Stimulated activated CD4-positive, alpha-beta T cell treated with anti-CD3 and anti-CD28 coated beads, Interleukin-1b, Interleukin-23, amount 100 ng/mL, for 1 hour (primary cell): ENCODE results near the gene CEP104.

Experiments used
- DNase-seq, 2 donors: peaks; one replicate each; pipeline ENCODE4 v3.0.0-alpha.2; 2020; ENCODE audit warnings: low read depth in 2 of 2

Gene CEP104

DNA sequence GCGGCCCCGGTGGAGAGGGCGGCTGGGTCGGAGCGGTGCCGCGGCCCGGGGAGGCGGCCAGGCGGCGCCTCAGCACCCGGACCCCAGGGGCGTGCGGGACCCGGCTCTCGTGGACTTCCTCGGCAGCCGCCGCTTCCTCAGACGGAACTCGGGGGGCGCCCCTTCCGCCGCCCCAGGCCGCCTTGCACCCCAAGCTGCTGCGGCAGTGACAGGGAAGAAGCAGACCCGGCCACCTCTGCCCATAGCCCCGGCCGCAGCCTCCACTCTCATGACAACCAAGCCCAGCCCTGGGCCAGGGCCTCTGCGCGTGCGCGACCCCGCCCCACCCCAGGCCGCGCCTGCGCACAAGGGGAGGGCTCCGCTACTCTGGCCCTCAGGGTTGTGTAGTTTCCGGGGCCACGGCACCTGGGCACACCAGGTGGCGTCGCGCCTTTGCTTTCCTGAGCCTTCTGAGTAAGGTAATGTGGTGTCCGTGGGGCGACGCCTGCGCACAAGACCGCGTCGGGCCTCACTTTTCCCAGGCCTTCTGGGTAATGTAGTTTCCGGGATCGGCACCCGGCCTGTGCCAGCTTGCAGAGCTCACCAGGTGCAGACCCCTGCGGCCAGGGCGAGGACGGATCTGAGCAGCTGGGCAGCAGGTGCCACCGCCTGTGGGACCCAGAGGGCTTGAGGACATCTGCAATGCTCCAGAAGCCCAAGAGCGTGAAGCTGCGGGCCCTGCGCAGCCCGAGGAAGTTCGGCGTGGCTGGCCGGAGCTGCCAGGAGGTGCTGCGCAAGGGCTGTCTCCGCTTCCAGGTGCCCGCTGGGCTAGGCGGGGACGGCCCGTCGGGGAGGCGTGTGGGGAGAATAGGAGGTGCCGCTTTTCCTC is at the start of gene CEP104, which contains the start of gene DFFB:
Gene CEP104, minus strand, starts transcription at position 289 of the 868 bp plus-strand sequence. CDS start 4,804 bp downstream, outside the sequence.
Gene DFFB, plus strand, starts transcription at position 554 of the 868 bp plus-strand sequence. Its CDS starts 128 bp downstream, at position 682.
- DNase-seq = peak; percentile 91 to 96

DNA sequence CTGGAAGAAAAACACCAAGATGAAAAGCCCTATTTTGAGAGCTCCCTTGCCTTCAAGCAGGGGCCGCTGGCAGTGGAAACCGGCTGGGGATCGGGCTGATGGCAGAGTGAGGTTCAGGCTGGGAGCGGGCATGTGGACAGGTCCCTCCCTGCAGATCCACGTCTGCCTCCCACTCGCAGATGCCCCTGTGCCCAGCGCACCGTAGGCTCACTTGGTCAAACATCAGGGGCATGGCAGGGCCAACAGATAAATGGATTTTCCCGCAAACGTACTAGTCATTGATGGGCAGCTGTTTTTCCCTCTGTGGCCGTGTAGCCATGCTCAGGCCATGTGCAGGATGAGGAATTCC is 49.6 kb upstream of the CEP104 start:
- DNase-seq = no peak

DNA sequence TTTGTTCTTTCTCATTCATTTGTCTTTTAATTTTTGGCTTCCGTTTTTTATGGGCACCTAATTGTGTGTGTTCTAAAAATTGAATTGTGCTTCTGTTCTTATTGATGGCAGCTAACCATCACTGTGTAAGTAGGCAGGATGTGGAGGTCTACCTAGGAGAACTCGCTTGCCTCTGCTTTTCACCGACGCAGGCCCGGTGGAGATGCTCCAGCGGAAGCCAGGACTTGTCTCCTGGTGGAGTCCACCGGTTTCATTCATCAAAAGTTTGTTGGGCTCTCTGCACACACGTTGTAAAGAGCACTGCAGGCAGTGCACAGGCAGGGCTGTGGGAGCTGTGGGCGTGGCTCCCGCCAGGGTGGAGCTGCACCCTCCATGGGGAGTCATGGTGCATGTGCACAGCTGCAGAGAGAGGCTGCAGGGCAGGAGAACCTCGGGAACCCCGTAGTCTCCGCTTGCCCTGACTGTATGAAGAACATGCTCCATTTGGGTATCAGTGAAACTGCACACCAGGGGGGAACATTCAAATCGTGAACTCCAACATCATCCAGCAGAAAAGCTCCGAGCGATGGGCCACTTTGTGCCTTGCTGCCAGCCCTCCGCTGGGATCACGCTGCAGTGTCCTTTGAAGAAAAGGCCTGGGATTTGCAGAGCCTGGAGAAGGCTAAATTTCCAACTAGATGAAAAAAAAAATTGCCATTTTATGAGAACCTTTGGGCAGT is 49.1 kb upstream of the CEP104 start:
- no peak for DNase-seq

DNA sequence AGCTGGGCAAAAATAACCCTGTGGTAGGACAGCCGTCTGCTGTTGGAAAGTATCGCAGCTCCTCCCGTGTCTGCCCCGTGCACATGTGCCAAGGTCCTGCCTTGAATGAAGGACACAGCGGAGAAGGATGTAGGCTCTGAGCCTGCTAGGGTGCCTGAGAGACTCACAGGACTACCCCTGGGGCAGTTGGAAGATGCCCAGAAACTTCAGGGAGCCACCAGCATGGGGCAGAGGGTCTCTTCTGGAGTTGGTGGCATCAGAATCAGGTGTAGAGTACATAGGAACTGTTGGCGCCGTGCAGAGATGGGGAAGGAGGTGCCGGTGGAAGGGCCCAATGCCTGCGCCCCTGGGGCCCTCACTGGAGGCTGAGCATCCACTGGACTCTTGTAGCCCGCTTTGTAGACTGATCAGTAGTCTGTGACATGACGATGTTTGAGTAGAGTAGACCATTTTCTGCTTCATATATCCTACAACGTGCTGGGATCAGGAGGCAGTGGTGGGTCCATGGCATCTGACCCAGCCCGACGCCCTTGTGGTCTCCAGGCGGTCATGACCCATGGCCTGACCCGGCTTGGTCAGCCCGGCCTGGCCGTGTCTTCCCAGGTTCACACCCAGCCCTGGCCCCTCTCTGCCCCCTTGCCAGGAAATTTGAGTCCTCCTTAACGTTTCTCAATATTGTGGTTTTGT is 48.4 kb upstream of the CEP104 start:
- DNase-seq = no peak

DNA sequence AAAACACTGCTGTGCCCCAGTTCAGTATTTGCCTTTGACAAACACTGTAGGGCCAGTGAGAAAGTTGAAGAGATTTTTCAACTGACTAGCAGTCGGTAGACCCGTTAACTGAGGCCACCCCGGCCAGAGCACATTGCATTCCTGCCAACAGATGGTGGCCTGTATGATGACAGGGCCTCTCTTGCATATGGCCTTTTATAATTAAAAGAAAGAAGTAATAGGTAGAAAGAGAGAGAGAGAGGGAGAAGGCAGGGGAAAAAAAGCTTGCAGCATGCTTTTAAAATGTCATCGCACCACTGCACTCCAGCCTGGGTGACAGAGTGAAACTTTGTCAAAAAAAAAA is 47.8 kb upstream of the CEP104 start:
- DNase-seq = no peak

DNA sequence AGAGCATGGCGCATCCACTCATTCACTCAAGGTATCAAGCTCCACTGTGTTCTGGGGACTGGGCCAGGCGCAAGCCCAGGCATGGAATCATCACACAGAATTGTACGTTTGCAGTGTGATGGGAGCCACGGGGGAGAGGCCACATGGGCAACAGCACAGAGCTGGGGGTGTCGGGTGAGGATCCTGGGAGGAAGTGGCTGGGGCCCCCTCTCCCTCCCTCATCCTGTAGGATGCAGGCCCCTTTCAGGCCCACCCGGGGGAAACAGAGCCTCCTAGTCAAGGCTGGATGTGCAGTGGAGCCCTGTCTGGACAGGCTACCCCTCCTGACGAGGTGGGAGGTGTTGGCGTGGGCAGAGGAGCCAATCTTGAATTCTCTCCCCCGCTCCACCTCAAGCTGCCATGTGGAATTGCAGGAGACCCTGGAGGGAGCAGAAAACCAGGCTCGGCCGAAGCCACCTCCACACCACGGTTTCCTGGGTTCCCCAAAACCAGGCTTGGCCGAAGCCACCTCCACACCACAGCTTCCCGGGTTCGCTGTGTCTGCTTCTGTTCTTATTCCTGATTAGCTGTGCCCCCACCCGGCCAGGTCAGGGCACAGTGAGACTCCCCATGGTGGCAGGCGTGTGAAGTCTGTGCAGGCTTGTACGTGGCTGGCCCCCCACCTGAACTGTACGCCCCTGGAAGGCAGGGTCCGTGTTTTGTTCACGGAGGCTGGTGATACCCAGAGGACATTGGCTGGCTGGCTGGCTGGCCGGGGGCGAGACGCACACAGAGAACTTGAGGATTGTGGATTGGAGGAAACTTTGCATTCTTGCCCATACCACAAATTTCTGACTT is 47.2 kb upstream of the CEP104 start:
- no peak for DNase-seq

DNA sequence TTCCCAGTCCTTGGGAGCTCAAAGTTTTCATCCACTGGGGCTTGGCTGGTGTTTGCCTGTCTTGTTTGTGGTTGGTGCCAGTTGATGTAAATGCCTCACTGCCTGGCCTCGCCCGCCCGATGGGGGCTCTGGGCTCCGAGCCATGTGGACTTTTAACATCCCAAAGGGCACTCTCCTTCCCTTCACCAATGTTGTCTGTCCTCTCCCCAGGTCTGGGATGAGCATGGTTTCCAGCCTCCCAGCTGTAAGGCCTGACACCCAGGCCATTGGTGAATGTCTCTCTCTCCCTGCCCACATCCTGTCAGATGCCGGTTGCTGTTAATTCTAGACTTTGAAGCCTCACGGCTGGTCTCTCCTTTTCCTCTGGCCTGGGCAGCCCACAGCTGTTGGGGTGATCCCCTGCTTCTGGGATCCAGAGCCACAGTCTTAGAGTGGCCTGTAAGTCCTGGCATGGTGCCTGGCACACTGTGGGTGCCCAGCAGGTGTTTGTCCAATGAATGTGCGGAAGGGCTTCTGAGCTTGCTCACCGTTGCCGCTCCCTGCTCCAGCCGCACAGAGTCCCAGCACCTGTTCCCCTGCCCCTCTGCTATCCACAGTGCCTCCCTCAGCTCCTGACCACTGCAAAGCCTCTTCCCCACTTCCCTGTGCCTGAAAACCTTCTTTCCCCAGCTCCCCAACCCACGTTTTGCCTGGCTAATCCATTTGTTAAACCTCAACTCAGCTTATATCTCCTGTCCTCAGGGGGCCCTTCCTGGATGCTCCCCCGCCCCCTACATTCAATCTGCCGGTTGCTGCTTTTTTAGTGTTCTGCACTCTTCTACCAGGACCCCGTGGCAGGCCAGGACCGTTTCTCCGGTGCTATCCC is 46.4 kb upstream of the CEP104 start:
- no peak for DNase-seq

DNA sequence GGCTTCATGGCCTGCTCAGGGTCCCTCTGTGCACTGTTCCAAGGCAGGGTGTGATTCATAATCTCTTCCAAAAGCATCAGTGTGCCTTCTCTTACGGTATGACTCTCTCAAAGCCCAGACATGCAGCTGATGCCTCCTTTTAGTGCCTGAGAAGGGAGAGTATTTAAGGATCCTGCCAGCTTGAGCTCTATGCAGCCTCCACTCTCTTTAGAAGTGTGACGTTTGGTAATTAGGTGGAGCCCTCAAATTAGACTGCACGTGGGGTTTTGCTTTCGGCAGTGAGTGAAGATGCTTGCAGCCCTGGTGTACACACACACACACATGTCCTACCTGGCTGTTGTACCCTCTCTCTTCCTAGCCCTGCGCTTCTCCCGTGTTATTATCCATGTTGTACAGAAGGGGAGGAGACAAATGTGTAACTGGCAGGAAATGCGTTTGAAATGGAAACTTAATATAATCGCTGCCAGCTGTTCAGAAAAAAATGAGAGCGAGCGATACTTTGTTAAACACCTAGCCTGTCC is 45.6 kb upstream of the CEP104 start:
- no peak for DNase-seq

DNA sequence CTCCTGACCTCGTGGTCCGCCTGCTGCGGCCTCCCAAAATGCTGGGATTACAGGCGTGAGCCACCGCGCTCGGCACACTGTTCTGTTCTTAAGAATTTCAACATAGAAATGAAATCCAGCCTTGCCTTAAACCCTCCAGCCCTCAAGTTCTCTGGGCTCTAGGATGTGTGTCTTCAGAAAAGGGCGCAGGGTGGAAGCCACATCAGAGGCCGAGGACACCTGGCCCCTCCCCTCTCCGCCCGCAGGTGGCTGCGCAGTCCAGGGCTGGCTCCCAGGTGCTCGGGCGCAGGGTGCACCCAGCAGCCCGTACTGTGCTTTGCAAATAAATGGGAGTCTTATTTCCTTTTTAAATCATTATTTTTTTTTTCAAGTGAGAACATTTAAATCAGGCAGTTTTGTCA is 45.1 kb upstream of the CEP104 start:
- DNase-seq = no peak

DNA sequence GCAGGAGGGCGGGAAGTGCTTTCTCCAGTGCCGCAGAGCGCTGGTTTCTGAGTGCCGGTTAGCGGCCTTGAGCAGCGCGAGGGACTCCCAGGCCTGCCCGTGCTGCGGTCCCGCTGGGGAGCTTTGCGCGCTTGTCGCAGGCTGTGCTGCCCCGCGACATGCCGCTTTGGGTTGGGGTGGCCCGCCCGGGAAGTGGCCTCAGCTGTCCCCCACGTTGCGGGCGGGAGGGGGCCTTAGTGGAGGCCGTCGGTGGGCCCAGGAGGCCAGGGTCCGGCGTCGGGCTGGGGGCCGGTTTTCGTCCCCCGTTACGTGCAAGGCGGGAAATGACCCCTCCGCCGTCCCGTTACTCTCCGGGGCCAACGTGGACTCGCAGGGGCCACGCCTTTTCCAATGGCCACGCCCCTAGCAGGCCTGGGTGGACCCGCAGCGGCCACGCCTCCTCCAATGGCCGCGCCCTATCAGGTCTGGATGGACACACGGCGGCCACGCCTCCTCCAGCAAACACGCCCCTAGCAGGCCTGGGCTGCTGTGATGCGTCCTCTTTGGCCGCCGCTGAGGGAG is 44.0 kb upstream of the CEP104 start:
- peak; percentile 31 to 67 for DNase-seq

DNA sequence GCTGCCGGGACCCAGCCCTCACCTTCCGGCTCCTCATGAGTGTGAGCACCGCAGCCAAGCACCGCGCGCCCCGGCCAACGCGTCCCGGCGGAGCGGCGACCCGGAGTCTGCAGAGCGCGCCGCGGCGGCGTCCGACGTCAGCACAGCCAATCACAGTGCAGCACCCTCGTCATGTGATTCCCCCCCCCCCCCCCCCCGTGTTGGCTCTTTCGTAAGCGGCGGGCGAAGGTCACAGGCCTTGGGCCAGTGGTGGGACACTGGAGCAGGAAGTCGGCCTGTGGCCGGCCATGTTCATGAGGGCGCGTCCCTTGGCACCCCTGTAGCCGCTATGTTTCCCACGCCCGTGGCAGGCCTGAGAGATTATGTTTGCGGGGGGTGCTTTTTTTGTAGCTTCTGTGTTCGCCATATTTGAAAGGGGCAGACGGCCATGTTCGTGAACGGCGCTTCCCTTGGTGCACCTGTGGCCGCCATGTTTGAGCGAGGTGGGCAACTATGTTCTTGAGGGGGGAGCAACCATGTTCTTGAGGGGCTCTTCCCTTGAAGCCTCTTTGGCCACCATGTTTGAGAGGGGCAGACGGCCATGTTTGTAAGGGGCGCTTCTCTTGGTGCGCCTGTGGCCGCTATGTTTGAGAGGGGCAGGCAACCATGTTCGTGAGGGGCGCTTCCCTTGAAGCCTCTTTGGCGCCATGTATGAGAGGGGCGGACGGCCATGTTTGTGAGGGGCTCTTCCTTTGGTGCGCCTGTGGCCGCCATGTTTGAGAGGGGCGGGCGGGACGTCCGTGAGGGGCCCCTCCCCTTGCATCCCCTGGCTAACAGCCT is 43.3 kb upstream of the CEP104 start, which contains the start of gene C1orf174:
Gene C1orf174, minus strand, starts transcription at position 123 of the 819 bp plus-strand sequence. Its CDS starts 86 bp downstream, at position 37.
- peak; percentile 82 to 90 for DNase-seq

DNA sequence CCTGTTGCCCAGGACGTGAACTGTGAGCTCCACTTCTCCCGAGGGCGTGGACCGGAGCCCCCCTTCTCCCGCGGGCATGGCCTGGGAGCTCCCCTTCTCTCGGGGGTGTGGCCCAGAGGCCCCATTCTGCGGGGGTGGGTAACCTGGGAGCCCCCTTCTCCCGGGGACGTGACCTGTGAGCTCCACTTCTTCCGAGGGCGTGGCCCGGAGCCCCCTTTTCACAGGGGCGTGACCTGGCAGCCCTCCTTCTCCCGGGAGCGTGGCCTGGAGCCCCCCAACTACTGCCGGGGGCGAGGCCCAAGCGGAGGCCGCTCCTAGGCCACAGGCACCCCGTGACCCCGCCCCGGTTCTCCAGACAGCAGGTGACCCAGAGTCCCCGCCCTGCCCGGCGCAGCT is 42.7 kb upstream of the CEP104 start:
- no peak for DNase-seq

DNA sequence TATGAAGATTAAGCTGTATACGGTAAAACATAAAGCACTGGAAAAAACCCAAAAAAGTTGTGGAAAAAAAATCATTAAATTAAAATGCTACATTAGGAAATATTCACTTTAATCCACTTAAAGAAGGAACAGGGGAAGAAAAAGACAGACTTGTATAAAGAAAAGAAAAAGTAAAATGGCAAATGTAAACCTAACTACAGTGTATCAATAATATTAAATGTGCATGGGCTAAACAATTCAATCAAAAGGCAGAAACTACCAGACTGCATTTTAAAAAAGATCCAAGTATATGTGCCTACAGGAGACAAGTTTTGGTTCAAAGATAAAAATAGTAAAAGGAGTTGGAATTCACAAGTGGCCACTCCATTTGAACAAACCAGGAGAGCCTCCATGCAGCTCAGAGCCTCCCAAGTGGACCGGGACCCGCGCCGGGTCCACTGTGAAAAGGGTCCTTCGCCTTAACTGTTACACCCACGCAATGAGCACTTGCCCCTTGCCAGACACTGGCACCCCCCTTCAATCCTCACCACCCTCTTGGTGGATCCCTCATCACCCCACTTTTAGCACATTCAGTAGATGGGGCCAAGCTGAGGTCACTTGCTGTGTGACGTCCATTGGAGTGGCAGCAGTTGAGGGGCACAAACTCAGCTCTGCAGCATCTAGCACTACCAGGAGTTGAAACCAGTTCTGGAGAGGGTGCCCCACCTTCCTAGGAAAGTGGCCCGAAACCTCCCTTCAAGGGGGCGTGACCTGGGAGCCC is 42.2 kb upstream of the CEP104 start:
- DNase-seq = no peak

DNA sequence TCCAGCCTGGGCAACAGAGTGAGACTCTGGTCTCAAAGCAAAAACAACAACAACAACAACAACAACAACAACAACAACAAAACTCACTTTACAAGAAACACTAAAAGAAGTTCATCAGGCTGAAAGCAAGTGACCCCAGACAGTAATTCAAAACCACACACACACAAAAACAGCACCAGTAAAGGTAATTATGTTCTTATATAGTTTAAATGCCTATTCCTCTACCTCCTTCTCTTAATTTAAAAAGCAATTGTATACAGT is 41.4 kb upstream of the CEP104 start:
- no peak for DNase-seq

DNA sequence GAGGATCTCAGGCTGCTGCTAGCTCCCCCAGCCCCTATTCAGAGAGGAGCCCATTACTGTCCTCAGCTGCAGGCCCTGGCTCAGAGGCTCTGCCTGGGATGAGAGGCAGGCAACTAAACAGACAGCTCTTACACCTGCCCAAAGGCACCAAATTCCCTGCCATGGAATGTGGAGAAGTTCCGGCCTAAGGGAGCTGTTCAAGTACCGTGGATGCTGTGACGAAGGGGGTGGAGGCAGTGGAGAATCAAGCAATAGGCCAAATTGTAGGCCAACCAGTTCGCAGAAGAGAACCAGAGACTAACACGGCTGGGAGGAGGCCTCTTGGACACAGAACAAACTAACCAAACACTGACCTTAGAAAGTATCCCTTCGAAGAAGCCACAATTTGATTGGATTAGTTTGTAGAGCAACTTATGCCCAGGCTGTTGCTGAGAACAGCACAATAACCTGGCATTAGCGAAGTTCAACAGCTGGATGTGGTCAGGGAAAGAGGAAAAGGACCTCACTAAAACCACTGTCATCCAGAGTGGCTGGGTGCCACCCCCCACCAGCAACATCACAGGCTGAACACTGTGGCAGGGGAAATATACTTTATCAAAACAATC is 39.5 kb upstream of the CEP104 start:
- DNase-seq = no peak

DNA sequence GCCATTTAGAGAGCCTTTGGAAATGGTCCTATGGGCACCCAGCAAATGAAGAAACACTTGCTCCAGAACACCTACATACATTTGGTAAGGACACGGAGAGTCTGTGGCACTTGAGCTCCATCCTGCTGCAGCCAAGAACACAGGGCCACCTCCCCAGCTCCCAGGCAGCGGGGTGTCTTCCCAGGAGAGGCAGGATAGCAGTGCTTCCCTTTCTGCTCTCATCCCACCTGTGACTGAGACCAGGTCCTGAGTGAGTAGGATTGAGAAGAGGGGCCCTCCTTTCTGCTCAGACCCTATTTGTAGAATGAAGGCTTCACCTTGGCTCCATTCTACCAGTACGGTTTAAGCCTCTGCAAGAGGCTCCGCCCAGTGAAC is 38.9 kb upstream of the CEP104 start:
- DNase-seq = no peak

DNA sequence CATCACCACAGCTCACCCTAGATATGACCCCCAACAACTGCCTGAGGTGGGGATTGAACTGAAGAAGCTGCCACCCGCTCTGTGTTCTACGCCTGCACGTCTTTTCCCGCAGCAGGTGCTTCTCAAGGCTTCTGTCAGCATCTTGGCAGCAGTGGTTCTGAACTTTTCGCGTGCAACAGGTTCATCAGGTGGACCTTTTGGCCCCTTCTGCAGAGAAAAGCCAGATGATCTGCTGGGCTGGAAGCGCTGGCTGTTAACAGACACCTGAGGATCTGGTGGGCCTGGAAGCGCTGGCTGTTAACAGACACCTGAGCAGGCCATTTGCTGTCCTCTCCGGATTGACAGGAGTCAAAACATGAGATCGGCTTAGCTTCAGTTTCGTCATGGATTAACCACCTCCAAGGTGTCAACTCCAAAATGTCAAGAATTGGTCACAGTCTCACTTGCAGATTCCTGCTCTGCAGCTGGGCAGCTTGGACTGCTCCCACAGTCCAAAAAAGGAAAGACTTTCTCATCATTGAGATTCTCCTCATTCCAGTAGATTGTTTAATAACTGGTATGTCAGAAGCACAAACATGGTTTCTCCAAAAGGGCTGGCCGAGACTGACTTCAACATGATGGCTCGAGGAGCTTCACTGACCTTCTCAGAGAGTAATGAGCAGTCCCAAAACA is 38.4 kb upstream of the CEP104 start:
- DNase-seq = no peak
